GM20000 (cell line): ENCODE measurements around the gene MMP12.

Experiments
- DNase-seq: peaks from one replicate; pipeline ENCODE4 v3.0.0; 2012; ENCODE audit warnings: low spot score
- CTCF ChIP-seq: IDR thresholded peaks from 2 replicates; pipeline ENCODE4 v1.5.1; 2012; ENCODE audit warnings: mild to moderate bottlenecking, control low read depth; ENCODE audit errors: extremely low read depth, missing control alignments

MMP12 gene

GRCh38 chr11:102832612-102833011, 42.2 kb downstream of the MMP12 start:
- no peak for TF ChIP-seq CTCF
- DNase-seq = no peak

GRCh38 chr11:102831489-102832440, 43.0 kb downstream of the MMP12 start:
- TF ChIP-seq CTCF = peak; percentile 23
- DNase-seq = peak; percentile 11

GRCh38 chr11:102831128-102831488, 43.7 kb downstream of the MMP12 start:
- TF ChIP-seq CTCF = no peak
- no peak for DNase-seq

GRCh38 chr11:102830001-102830727, 44.6 kb downstream of the MMP12 start:
- no peak for TF ChIP-seq CTCF
- no peak for DNase-seq

- no peak for DNase-seq
- TF ChIP-seq CTCF = no peak
Observed at GRCh38 chr11:102829316-102830000, 45.3 kb downstream of the MMP12 start.

- TF ChIP-seq CTCF = no peak
- no peak for DNase-seq
Observed at GRCh38 chr11:102824556-102824955, 50.2 kb downstream of the MMP12 start.
